PFSK-1 (cell line): ENCODE data around the gene UMOD.

Experiments
- FOXP2 ChIP-seq: optimal IDR thresholded peaks from 2 replicates; pipeline ENCODE3; 2011; ENCODE audit warnings: borderline replicate concordance, control low read depth, inconsistent platforms; ENCODE audit not compliant: insufficient read depth; ENCODE audit errors: extremely low read length, extremely low read depth
- POLR2AphosphoS5 ChIP-seq: IDR thresholded peaks from 2 replicates; pipeline ENCODE4 v1.6.1; 2012; ENCODE audit warnings: low read depth, mild to moderate bottlenecking, control low read depth, low read length, moderate library complexity
- SIN3A ChIP-seq: IDR thresholded peaks from 2 replicates; pipeline ENCODE4 v1.6.1; 2012; ENCODE audit warnings: mild to moderate bottlenecking, low read length, moderate library complexity, borderline replicate concordance; ENCODE audit not compliant: insufficient read depth
- TAF1 ChIP-seq: IDR thresholded peaks from 2 replicates; pipeline ENCODE4 v1.6.1; 2012; ENCODE audit warnings: low read length, control low read depth, borderline replicate concordance; ENCODE audit not compliant: insufficient read depth
- TF ChIP-seq, protein P1 (sequence below), 2 experiments: IDR thresholded peaks; 2 replicates each; pipeline versions ENCODE4 v1.6.1 to v1.8.0; 2011 to 2012; ENCODE audit warnings: low read depth in 2 of 2, low read length in 2 of 2, control low read depth in 1 of 2, inconsistent platforms in 1 of 2, mild to moderate bottlenecking in 1 of 2, moderate library complexity in 1 of 2; ENCODE audit not compliant: insufficient read depth in 1 of 2

UMOD gene

GRCh38 chr16:20311548-20311947, 41.0 kb downstream of the UMOD start:
- TF ChIP-seq TAF1 (no peak), FOXP2 (no peak), SIN3A (no peak), POLR2AphosphoS5 (no peak)
- TF ChIP-seq, protein P1, sequence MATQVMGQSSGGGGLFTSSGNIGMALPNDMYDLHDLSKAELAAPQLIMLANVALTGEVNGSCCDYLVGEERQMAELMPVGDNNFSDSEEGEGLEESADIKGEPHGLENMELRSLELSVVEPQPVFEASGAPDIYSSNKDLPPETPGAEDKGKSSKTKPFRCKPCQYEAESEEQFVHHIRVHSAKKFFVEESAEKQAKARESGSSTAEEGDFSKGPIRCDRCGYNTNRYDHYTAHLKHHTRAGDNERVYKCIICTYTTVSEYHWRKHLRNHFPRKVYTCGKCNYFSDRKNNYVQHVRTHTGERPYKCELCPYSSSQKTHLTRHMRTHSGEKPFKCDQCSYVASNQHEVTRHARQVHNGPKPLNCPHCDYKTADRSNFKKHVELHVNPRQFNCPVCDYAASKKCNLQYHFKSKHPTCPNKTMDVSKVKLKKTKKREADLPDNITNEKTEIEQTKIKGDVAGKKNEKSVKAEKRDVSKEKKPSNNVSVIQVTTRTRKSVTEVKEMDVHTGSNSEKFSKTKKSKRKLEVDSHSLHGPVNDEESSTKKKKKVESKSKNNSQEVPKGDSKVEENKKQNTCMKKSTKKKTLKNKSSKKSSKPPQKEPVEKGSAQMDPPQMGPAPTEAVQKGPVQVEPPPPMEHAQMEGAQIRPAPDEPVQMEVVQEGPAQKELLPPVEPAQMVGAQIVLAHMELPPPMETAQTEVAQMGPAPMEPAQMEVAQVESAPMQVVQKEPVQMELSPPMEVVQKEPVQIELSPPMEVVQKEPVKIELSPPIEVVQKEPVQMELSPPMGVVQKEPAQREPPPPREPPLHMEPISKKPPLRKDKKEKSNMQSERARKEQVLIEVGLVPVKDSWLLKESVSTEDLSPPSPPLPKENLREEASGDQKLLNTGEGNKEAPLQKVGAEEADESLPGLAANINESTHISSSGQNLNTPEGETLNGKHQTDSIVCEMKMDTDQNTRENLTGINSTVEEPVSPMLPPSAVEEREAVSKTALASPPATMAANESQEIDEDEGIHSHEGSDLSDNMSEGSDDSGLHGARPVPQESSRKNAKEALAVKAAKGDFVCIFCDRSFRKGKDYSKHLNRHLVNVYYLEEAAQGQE (IDR thresholded peaks at IDR 0.05; ENCODE audit: insufficient read depth in 1 of 2, low read depth in 2 of 2, low read length in 2 of 2): no peak

GRCh38 chr16:20310421-20311395, 41.8 kb downstream of the UMOD start:
- no peak for TF ChIP-seq TAF1
- no peak for TF ChIP-seq SIN3A
- TF ChIP-seq FOXP2: no peak
- TF ChIP-seq, protein P1 (IDR thresholded peaks at IDR 0.05; ENCODE audit: insufficient read depth in 1 of 2, low read depth in 2 of 2, low read length in 2 of 2): no peak
- no peak for TF ChIP-seq POLR2AphosphoS5

GRCh38 chr16:20309786-20310185, 42.7 kb downstream of the UMOD start:
- no peak for TF ChIP-seq FOXP2
- no peak for TF ChIP-seq TAF1
- no peak for TF ChIP-seq SIN3A
- no peak for TF ChIP-seq POLR2AphosphoS5
- TF ChIP-seq, protein P1 (IDR thresholded peaks at IDR 0.05; ENCODE audit: insufficient read depth in 1 of 2, low read depth in 2 of 2, low read length in 2 of 2): no peak

- no peak for TF ChIP-seq FOXP2
- TF ChIP-seq, protein P1 (IDR thresholded peaks at IDR 0.05; ENCODE audit: insufficient read depth in 1 of 2, low read depth in 2 of 2, low read length in 2 of 2): no peak
- no peak for TF ChIP-seq POLR2AphosphoS5
- no peak for TF ChIP-seq SIN3A
- TF ChIP-seq TAF1: no peak
Observed at GRCh38 chr16:20308801-20309590, 43.5 kb downstream of the UMOD start.
